Vagina (tissue), 2 donors: Measurements from ENCODE around the gene STYXL1. TPM values are rescaled to one million over a fixed set of nuclear protein-coding genes. Genes with fewer than 3 reads are reported as not detected.
A peak's percentile ranks its signal among the peaks of the same experiment; 100 is the strongest.

Experiments
- DNase-seq, 2 donors: peaks; one replicate each; pipeline ENCODE4 v3.0.0-alpha.2; 2017; ENCODE audit errors: extremely low spot score in 2 of 2
- H3K27ac ChIP-seq: fragments of 200-600 bp; sonication (generic); one replicate; pipeline ENCODE4 v1.5.1; 2019
- H3K27me3 ChIP-seq: fragments of 200-600 bp; sonication (generic); one replicate; pipeline ENCODE4 v1.5.1; 2019
- H3K36me3 ChIP-seq, 2 donors: fragments of 200-600 bp; sonication (generic); one replicate each; pipeline ENCODE4 v1.5.1; 2017 to 2019
- H3K4me1 ChIP-seq: fragments of 200-600 bp; sonication (generic); one replicate; pipeline ENCODE4 v1.5.1; 2019
- H3K4me3 ChIP-seq, 2 donors: fragments of 200-600 bp; sonication (generic); 1 replicate in 1 of 2; 2 replicates in 1 of 2; pipeline ENCODE4 v1.5.1; 2016 to 2019
- H3K9me3 ChIP-seq: fragments of 200-600 bp; sonication (generic); one replicate; pipeline ENCODE4 v1.5.1; 2019
- CTCF ChIP-seq, 3 experiments: fragments of 450-650 bp in 2 of 3; fragments of 200-600 bp in 1 of 3; sonication (generic) in 1 of 3; IDR thresholded peaks; one replicate each; pipeline ENCODE4 v1.5.1; 2017 to 2019; ENCODE audit warnings: antibody characterized with exemption in 3 of 3, mild to moderate bottlenecking in 2 of 3, moderate library complexity in 2 of 3
- POLR2A ChIP-seq, 2 donors: fragments of 450-650 bp; IDR thresholded peaks; one replicate each; pipeline ENCODE4 v1.6.1; 2017; ENCODE audit warnings: antibody characterized with exemption in 2 of 2, mild to moderate bottlenecking in 2 of 2, moderate library complexity in 2 of 2
- POLR2AphosphoS5 ChIP-seq, 2 donors: sonication (generic); formaldehyde crosslinking; IDR thresholded peaks; one replicate each; pipeline ENCODE4 v1.9.0; 2017; ENCODE audit warnings: antibody characterized with exemption in 2 of 2, mild to moderate bottlenecking in 2 of 2, low read depth in 1 of 2; ENCODE audit not compliant: insufficient read depth in 1 of 2
- intact Hi-C: fragments of 100-400 bp; cut with DNase I; formaldehyde crosslinking; loops from one replicate; pipeline ENCODE4 v1.15.1; 2023
- total RNA-seq: library from RNA; depleted of rRNA; stranded (reverse); fragments of >200 nt; gene quantifications from one replicate; pipeline ENCODE4 v1.2.3, GENCODE V29; 2016

The STYXL1 gene
- total RNA-seq, 1 donor from 2014 or later = 27.3 TPM

GRCh38 chr7:76071316-76072242 is 23.8 kb upstream of the STYXL1 start:
- DNase-seq = no peak
- Histone ChIP-seq H3K27ac (peak overlapping the region; percentile 57), H3K9me3 (no peaks in the 10 kb centered on the region), H3K4me1 (peaks cover 26% of the 10 kb centered on the region), H3K4me3 (no peak overlapping the region), H3K36me3 (peaks cover 0 to 5% of the 10 kb centered on the region in 2 donors), H3K27me3 (no peaks in the 10 kb centered on the region)
- TF ChIP-seq POLR2AphosphoS5 (IDR thresholded peaks at IDR 0.05; ENCODE audit: insufficient read depth in 1 of 2, low read depth in 1 of 2) (peak in 1 of 2 donors; percentile 9), POLR2A (IDR thresholded peaks at IDR 0.05) (no peak)
- intact Hi-C loops = no loop called here

GRCh38 chr7:76069238-76069638 is 21.4 kb upstream of the STYXL1 start:
- Histone ChIP-seq H3K9me3 (no peaks in the 10 kb centered on the region), H3K27ac (peak overlapping the region; percentile 10), H3K36me3 (peaks cover 0 to 28% of the 10 kb centered on the region in 2 donors), H3K27me3 (no peaks in the 10 kb centered on the region), H3K4me1 (peaks cover 26% of the 10 kb centered on the region), H3K4me3 (no peak overlapping the region)
- intact Hi-C loops = no loop called here
- no peak for DNase-seq
- TF ChIP-seq POLR2A (IDR thresholded peaks at IDR 0.05) (no peak), POLR2AphosphoS5 (IDR thresholded peaks at IDR 0.05; ENCODE audit: insufficient read depth in 1 of 2, low read depth in 1 of 2) (peak; percentile 42 to 72), CTCF (IDR thresholded peaks at IDR 0.05) (peak in 1 of 3 experiments; percentile 6)

- no peak overlapping the region for H3K4me3 ChIP-seq
- H3K36me3 ChIP-seq = peaks cover 0 to 49% of the 10 kb centered on the region in 2 donors
- H3K27ac ChIP-seq = no peak overlapping the region
- DNase-seq = no peak
- H3K27me3 ChIP-seq = no peaks in the 10 kb centered on the region
- no peaks in the 10 kb centered on the region for H3K9me3 ChIP-seq
- intact Hi-C loops = no loop called here
- H3K4me1 ChIP-seq = peaks cover 26% of the 10 kb centered on the region
- no peak for TF ChIP-seq POLR2AphosphoS5 (IDR thresholded peaks at IDR 0.05; ENCODE audit: insufficient read depth in 1 of 2, low read depth in 1 of 2)
- no peak for TF ChIP-seq POLR2A (IDR thresholded peaks at IDR 0.05)
- no peak for TF ChIP-seq CTCF (IDR thresholded peaks at IDR 0.05)
These were observed 19.1 kb upstream of the STYXL1 start for GRCh38 chr7:76066716-76067503.

GRCh38 chr7:76065016-76065612 is 17.3 kb upstream of the STYXL1 start:
- Histone ChIP-seq H3K4me3 (no peak overlapping the region), H3K27me3 (no peaks in the 10 kb centered on the region), H3K27ac (no peak overlapping the region), H3K9me3 (no peaks in the 10 kb centered on the region), H3K36me3 (peaks cover 0 to 67% of the 10 kb centered on the region in 2 donors), H3K4me1 (peaks cover 13% of the 10 kb centered on the region)
- intact Hi-C loops = no loop called here
- DNase-seq = no peak
- TF ChIP-seq POLR2A (IDR thresholded peaks at IDR 0.05) (no peak), CTCF (IDR thresholded peaks at IDR 0.05) (no peak), POLR2AphosphoS5 (IDR thresholded peaks at IDR 0.05; ENCODE audit: insufficient read depth in 1 of 2, low read depth in 1 of 2) (no peak)
